NCI-H526 treated with DMSO at 0.1 percent for 48 hours (cell line): ENCODE data around the gene MLNR.
A peak's percentile ranks its signal among the peaks of the same experiment; 100 is the strongest.

Experiments used
- DNase-seq: peaks from one replicate; lab custom pipeline; 2025; lab: John Stamatoyannopoulos, UW

The MLNR gene

GRCh38 chr13:49220036-49220855 is at the start of gene MLNR:
Gene MLNR, plus strand, starts transcription at chr13:49220338. Its CDS starts 0 bp downstream, at chr13:49220338.
- DNase-seq = peak; percentile 33

- DNase-seq = no peak
Observed at GRCh38 chr13:49171359-49171758, 48.8 kb upstream of the MLNR start.

- DNase-seq = no peak
Observed at GRCh38 chr13:49183672-49184325, 36.3 kb upstream of the MLNR start.

DNA sequence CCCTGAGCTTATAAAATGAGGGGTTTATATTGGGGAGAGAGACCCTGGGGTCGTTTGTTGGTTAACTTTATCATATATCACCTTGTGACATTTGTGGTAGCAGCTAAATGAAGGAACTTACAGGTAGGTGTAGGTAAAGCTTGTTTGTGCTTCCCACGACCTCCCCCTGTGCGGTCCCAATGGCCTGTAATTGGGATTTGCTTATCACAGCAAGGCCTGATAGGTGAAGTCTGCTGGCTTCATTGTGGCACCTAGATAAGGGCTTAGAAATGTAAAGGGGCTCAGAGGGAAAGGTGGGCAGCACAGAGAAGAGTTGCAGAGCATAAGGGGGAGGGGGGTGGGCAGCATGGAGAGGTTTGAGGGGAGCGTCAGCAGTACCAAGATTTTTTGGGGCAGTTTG is 35.5 kb upstream of the MLNR start:
- DNase-seq = no peak

DNA sequence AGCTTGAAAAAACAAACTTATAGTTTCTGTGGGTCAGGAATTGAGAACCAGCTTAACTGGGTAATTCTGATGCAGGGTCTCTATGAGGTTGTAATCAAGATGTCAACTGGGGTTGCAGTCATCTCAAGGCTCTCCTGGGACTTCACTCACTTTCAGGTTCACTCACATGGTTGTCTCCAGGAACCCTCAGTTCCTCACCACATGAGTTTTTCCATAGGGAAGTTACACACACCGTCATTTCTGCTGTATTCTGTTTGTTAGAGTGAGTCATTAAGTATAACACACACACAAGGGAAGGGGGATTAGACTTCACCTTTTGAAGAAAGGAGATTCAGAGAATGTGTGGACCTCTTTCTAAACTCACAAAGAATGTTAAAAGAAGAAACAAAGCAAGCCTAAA is 34.9 kb upstream of the MLNR start:
- no peak for DNase-seq

- no peak for DNase-seq
Observed at GRCh38 chr13:49190901-49191300, 29.2 kb upstream of the MLNR start.

GRCh38 chr13:49206641-49207040 is 13.5 kb upstream of the MLNR start:
- no peak for DNase-seq

DNA sequence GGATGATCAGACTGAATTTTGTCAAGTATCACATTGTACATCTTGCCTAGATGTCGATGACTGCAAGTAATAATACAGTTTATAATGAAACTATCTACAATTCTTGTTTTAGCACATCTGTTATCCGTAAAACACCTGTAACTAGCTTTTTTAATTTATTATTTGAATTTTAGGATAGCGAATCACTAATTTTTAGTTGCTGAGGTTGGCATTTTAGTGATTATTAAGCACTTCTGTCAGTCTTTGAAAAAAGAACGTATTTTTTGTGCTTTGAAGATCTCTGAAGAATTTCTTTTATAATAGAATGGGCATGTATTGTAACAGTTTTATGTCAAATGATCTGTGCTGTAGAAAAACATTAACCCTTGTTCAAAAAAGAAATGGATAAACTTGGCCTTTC is 11.5 kb upstream of the MLNR start:
- DNase-seq = no peak

GRCh38 chr13:49210114-49210513 is 10.0 kb upstream of the MLNR start:
- no peak for DNase-seq

DNA sequence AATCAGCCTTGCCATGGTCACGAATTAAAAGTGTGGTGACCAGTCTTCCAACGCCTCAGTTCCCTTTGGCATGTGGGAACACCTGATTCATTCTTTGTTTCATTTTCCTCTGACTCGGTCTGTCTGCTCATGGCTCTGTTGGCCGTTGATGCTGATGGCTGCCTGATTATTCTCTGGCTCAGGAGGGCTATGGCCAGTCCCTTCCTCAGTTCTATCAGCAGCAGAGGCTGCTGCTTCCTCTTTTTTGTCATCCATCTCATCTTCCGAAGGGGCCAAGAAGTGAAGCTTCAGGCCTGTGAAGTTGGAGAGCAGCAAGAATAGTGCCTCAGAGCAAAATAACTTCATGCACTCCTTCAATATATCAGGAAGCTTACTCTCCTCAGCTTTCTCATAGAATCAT is 9.5 kb upstream of the MLNR start:
- DNase-seq = no peak

- DNase-seq = no peak
Observed at GRCh38 chr13:49213539-49213938, 6.6 kb upstream of the MLNR start.

GRCh38 chr13:49213997-49214916 is 5.9 kb upstream of the MLNR start:
- no peak for DNase-seq

DNA sequence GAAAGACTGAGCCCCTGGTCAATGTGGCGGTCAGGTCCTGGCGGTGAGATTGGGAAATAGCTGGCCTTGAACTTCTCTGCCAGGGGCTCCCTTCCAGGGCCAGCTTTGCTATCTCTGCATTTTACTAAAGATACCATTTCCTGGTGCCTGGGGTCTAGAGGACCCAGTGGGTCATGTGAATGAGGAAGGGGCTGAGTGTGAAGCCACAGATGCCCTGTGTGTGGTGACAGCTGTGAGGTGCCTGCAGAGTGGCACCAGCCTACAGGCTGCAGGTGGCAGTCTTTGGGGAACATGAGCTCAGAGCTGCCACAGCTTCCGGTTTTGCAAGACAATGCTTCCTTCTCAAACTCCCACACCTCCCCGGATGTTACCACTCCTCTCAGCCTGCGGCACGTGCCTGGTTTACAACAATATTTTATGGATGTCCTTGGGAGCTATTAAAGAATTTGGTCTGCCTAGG is 5.2 kb upstream of the MLNR start:
- no peak for DNase-seq

GRCh38 chr13:49216334-49216733 is 3.8 kb upstream of the MLNR start:
- DNase-seq = no peak

DNA sequence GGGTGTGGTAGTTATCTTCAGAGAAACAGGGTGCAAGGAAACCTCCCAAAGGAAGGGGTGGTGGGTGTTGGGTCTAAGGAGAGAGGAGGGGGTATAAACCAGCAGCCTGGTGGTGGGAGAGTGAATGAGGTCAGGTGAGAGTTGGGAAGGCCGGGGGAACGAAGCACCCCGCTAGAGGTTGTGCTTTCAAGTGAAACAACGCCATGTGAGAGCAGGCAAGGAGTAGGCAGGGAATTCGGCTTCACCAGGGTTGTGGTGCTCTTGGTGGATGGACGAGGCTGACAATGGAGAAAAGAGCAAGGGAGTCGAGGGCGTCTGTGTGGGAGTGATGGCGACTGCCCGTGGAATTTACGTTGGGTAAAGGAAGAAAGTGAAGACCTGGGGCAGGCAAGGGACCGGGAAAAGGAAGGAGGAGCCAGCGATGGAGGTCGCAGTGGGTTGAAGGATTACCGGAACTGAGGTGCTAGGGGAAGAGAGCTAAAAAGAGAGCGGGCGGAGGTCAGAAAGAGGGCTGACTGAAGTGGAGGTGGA is 2.1 kb upstream of the MLNR start:
- DNase-seq = no peak

DNA sequence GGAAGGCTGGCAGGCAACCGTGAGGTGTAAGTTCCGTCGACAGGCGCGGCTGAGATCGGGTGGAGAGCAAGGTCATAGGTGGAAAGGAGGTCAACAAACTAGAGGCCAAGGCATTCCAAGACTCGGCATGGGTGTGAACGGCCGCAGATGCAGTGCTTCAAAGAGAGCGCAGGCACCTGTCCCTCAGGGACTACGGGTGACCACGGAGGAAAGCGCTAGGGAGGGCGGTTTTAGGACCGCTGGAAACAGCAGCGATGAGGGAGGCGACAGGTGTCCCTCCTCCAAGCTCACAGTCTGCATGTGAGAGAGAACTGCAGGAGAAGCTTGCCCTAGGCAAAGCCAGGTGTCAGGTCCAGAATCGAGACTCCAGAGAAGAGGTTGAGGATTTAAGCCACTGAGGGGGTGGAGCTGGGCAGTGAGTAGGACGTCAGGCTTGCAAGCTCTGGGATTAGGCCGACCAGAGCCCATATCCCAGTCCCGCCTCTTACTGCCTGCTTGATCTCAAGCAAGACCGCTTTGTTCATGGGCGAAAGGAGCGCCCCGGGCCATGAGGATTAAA is 1.6 kb upstream of the MLNR start:
- DNase-seq = no peak

- peak; percentile 51 for DNase-seq
Observed at GRCh38 chr13:49219647-49220035, 497 bp upstream of the MLNR start.

GRCh38 chr13:49220856-49221589 is 885 bp downstream of the MLNR start:
- no peak for DNase-seq

DNA sequence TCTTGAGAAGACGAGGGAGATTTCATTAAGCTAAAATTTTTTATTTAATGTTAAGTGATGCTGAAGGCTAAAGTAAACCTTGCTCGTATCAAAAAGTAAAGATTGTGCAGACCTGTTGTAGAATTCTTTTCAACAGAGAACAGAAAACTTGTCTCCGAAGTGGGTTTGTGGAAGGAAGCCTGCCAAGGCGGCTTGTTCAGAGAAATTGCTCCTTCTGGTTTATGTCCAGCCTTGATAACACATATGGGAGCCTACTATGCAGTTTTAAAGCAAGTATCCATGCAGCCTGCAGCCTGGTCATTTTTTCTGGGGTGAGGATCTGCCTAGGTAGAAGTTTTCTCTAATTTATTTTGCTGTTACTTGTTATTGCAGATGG is 1.4 kb downstream of the MLNR start:
- DNase-seq = no peak

- DNase-seq = no peak
Observed at GRCh38 chr13:49225223-49226042, 5.3 kb downstream of the MLNR start.
